ENCODE results near the gene CTRB2.

CTRB2 gene

GRCh38 chr16:75219838-75220237 lies 12.9 kb upstream of the CTRB2 start (continued):
- TF ChIP-seq ZSCAN4 (tag by site-specific recombination; IDR thresholded peaks at IDR 0.05) = no peak
- TF ChIP-seq ZNF555 (tag by site-specific recombination; conservative IDR thresholded peaks at IDR 0.05) = no peak
- no peak for TF ChIP-seq ZNF837 (tag by site-specific recombination; IDR thresholded peaks at IDR 0.05)

GRCh38 chr16:75219088-75219487 lies 12.1 kb upstream of the CTRB2 start:
- Histone ChIP-seq H3K4me1 (ENCODE audit: control insufficient read depth, insufficient read depth, low read length) (no peaks in the 10 kb centered on the region), H3K4me3 (ENCODE audit: low read depth, low read length) (no peak overlapping the region), H3K27ac (ENCODE audit: extremely low read depth, low read depth, low read length) (no peak overlapping the region), H3K9me3 (ENCODE audit: control insufficient read depth, insufficient read depth, low read depth, low read length) (no peaks in the 10 kb centered on the region), H3K36me3 (ENCODE audit: control insufficient read depth in 2 of 2, insufficient read depth in 1 of 2, low read length in 2 of 2) (no peaks in the 10 kb centered on the region)
- CTCF ChIA-PET = interaction anchor here (0.7 to 2.0 kb wide), 2 partner anchors 20 to 28 kb away, joined by 3 to 10 read pairs; no protein-coding TSS in a partner anchor
- TF ChIP-seq ZNF544 (tag by site-specific recombination; IDR thresholded peaks at IDR 0.05) (no peak), ZBTB49 (tag by site-specific recombination; IDR thresholded peaks at IDR 0.05; ENCODE audit: low read depth) (no peak), GLIS1 (tag by site-specific recombination; IDR thresholded peaks at IDR 0.05) (peak; percentile 56), BCL6B (tag by site-specific recombination; IDR thresholded peaks at IDR 0.05) (no peak), ZNF561 (tag by site-specific recombination; IDR thresholded peaks at IDR 0.05; ENCODE audit: borderline replicate concordance) (no peak)
- POLR2A ChIA-PET = no interaction called here

- Histone ChIP-seq H3K4me3 (ENCODE audit: low read depth, low read length) (no peak within 1 kb of the TSS), H3K36me3 (ENCODE audit: control insufficient read depth in 2 of 2, insufficient read depth in 1 of 2, low read length in 2 of 2) (no peaks in the 10 kb centered on the region), H3K9me3 (ENCODE audit: control insufficient read depth, insufficient read depth, low read depth, low read length) (no peaks in the 10 kb centered on the region), H3K27ac (ENCODE audit: extremely low read depth, low read depth, low read length) (no peak within 1 kb of the TSS), H3K4me1 (ENCODE audit: control insufficient read depth, insufficient read depth, low read length) (no peaks in the 10 kb centered on the region)
- ChIA-PET POLR2A (no interaction called here), CTCF (interaction anchor here (0.7 kb wide), 1 partner anchor 29 kb away, joined by 3 read pairs; no protein-coding TSS in a partner anchor)
- TF ChIP-seq ZNF677 (tag by site-specific recombination; IDR thresholded peaks at IDR 0.05) (no peak), ZNF2 (tag by site-specific recombination; IDR thresholded peaks at IDR 0.05) (no peak), TRIM28 (IDR thresholded peaks at IDR 0.05; ENCODE audit: borderline replicate concordance, low read length) (no peak), HOXC10 (CRISPR knock-in tag; IDR thresholded peaks at IDR 0.05) (no peak), ATF2 (tag by site-specific recombination; IDR thresholded peaks at IDR 0.05; ENCODE audit: low read depth) (no peak), ZBTB7A (tag by site-specific recombination; IDR thresholded peaks at IDR 0.05; ENCODE audit: low read depth) (no peak), ZNF596 (tag by site-specific recombination; IDR thresholded peaks at IDR 0.05) (no peak), ZFHX2 (tag by site-specific recombination; conservative IDR thresholded peaks at IDR 0.05) (no peak), PRDM2 (tag by site-specific recombination; IDR thresholded peaks at IDR 0.05; ENCODE audit: borderline replicate concordance) (no peak), PRDM6 (tag by site-specific recombination; IDR thresholded peaks at IDR 0.05) (no peak)
These were observed 11.5 kb upstream of the CTRB2 start, which contains the start of gene CTRB1 for GRCh38 chr16:75218256-75219076. Gene CTRB1 (plus strand): TSS chr16:75218988. CDS start chr16:75219008, 20 bp downstream.

All from HEK293 (cell line).